Erythroblast (primary cell): ENCODE data around the gene C1orf74.

Experiments
- DNase-seq, 2 experiments: peaks; one replicate each; lab custom pipeline; 2025; lab: John Stamatoyannopoulos, UW
- GATA1 ChIP-seq: IDR thresholded peaks from 2 replicates; pipeline ENCODE4 v1.6.1; 2011; ENCODE audit warnings: low read depth, mild to moderate bottlenecking, control low read depth, low read length, moderate library complexity
- POLR2A ChIP-seq: IDR thresholded peaks from 2 replicates; pipeline ENCODE4 v1.6.1; 2011; ENCODE audit warnings: mild to moderate bottlenecking, low read length

C1orf74 gene

DNA sequence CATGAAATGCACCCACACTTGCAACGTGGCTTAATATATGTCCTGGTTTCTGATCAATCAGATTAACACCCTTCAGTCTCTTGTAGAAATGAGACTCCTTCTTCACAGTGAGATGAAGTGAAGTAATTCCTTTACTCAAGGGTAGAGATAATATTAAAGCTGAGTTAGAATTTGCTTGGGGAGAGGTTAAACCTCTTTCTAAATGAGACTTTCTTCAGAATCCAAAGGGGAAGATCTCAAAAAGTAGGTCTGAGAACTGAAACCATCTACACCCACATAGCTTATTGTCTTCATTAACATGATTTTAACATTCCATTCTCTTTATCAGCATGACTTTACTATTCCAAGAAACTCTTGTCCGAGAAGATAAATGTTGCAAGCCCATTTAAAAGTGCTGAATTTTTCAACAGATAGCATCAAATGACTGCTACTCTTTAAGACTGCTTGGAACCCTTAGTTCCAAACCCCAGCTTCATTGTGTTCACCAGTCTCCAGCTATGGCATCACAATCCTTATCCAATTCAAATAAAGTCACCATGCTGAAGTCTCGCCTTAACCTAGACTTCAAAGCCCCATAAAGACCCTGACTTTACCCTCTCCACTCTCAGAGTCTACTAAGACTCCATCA is 47.8 kb downstream of the C1orf74 start:
- DNase-seq: peak in 1 of 2 experiments; percentile 13
- TF ChIP-seq GATA1 (no peak), POLR2A (no peak)

DNA sequence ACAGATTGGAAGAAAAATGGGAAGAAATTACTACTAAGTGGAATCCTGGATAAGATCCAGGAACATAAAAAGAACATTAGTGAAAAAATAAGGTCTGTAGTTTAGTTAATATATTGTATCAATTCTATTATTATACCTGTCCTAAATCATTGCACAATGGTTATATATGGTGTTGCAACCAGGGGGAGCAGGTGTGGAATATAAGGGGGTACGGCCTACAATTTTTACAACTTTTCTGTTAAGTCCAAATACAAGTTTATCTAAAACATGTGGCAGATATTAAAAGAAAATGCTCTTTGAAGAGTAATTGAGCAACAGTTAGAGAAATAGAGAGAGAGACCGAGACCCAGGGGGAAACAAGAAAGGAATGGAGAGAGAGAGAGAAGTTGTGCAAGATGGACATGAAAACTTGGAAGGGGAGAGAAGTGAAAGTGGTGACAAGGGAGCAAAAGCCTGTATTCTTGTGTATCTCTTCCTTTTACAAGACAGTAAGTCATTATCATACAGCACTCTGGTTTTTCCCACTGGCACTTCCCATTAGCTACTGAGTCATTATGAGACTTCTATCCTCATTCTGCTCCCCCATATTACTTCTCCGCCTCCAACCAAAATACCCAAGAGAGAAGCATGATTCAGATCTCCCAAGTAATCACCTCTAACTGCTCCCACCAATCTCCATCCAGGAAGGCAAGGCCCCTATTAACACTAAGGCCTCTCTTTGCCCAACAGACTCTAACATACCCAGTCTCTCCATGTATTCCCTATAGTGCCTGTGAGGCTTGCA is 50.8 kb downstream of the C1orf74 start:
- no peak for TF ChIP-seq GATA1
- TF ChIP-seq POLR2A: no peak
- DNase-seq: no peak

DNA sequence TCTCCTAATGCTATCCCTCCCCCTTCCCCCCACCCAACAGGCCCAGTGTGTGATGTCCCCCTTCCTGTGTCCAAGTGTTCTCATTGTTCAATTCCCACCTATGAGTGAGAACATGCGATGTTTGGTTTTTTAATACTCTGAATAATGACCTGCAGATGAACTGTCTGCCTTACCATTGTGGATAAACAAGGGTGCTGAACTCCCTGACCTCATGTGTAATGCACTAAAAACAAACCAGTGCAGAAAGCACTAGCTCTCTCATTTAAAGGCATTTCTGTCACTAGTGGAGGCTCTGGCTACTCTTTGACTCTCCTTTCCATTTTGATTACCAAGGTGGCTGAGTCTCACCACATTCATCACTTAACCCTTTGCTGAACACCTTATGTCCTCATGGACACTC is 51.6 kb downstream of the C1orf74 start:
- TF ChIP-seq GATA1 (no peak), POLR2A (no peak)
- DNase-seq: no peak

DNA sequence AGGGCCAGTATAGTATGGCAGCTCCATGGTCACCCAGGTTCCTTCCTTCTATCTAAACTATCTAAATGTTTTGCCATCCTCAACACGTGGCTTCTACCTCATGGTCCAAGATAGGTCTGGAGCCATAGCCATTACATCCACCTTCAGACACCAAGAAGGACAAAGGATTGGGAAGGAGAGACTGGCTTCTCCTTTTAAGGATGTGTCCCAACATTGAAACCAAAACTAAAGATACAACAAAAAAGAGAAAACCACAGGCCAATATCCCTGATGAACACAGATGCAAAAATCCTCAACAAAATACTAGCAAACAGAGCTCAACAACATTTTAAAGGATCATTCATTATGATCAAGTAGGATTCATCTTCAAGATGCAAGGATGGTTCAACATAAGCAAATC is 54.9 kb downstream of the C1orf74 start:
- TF ChIP-seq POLR2A: no peak
- TF ChIP-seq GATA1: no peak
- no peak for DNase-seq
